Keratinocyte (primary cell): Measurements from ENCODE around the gene SLC6A9. TPM values are rescaled to one million over a fixed set of nuclear protein-coding genes. Genes with fewer than 3 reads are reported as not detected.

Experiments used
- DNase-seq: peaks from one replicate; pipeline ENCODE4 v3.0.0-alpha.2; 2011; ENCODE audit warnings: low read depth, missing footprints, low spot score
- FAIRE-seq: peaks from 2 replicates; lab custom pipeline; 2011; peaks lifted over from hg19 to GRCh38; lab: Jason Lieb, UNC
- H2AFZ ChIP-seq: 2 replicates; pipeline ENCODE4 v1.6.0; 2012; ENCODE audit warnings: low read length, control low read depth, inconsistent platforms; ENCODE audit not compliant: control insufficient read depth
- H3K27ac ChIP-seq: 2 replicates; pipeline ENCODE4 v1.5.1; 2011; ENCODE audit warnings: low read length; ENCODE audit not compliant: control insufficient read depth, insufficient read depth
- H3K27me3 ChIP-seq: 3 replicates; pipeline ENCODE4 v1.6.0; 2011; ENCODE audit warnings: low read length; ENCODE audit not compliant: control insufficient read depth, insufficient read depth; ENCODE audit errors: extremely low read depth
- H3K36me3 ChIP-seq, 2 experiments: 2 replicates in 1 of 2; 3 replicates in 1 of 2; pipeline ENCODE4 v1.5.1; 2011; ENCODE audit warnings: low read length in 2 of 2, mild to moderate bottlenecking in 1 of 2; ENCODE audit not compliant: control insufficient read depth in 2 of 2, insufficient read depth in 2 of 2; ENCODE audit errors: extremely low read depth in 1 of 2
- H3K4me1 ChIP-seq: 3 replicates; pipeline ENCODE4 v1.5.1; 2011; ENCODE audit warnings: low read length; ENCODE audit not compliant: control insufficient read depth, insufficient read depth; ENCODE audit errors: extremely low read depth
- H3K4me2 ChIP-seq: 3 replicates; pipeline ENCODE4 v1.6.0; 2011; ENCODE audit warnings: low read depth, low read length; ENCODE audit not compliant: control insufficient read depth, insufficient read depth; ENCODE audit errors: extremely low read depth
- H3K4me3 ChIP-seq, 3 experiments: fragments of 200-600 bp in 1 of 3; sonication (generic) in 1 of 3; 2 replicates in 2 of 3; 3 replicates in 1 of 3; pipeline ENCODE4 v1.5.1; 2011 to 2016; ENCODE audit warnings: low read length in 3 of 3, mild to moderate bottlenecking in 3 of 3, control low read depth in 2 of 3, inconsistent platforms in 1 of 3, low read depth in 1 of 3, mixed read lengths in 1 of 3, mixed run types in 1 of 3, moderate library complexity in 1 of 3; ENCODE audit not compliant: control insufficient read depth in 2 of 3, insufficient read depth in 2 of 3; ENCODE audit errors: extremely low read depth in 1 of 3
- H3K79me2 ChIP-seq: 2 replicates; pipeline ENCODE4 v1.6.0; 2012; ENCODE audit warnings: low read length; ENCODE audit not compliant: control insufficient read depth, insufficient read depth
- H3K9ac ChIP-seq: 3 replicates; pipeline ENCODE4 v1.6.0; 2011; ENCODE audit warnings: low read length; ENCODE audit not compliant: control insufficient read depth, insufficient read depth; ENCODE audit errors: extremely low read depth
- H3K9me1 ChIP-seq: 3 replicates; pipeline ENCODE4 v1.6.0; 2011; ENCODE audit warnings: low read length; ENCODE audit not compliant: control insufficient read depth, insufficient read depth; ENCODE audit errors: extremely low read depth
- H3K9me3 ChIP-seq: 2 replicates; pipeline ENCODE4 v1.5.1; 2012; ENCODE audit warnings: low read depth, low read length; ENCODE audit not compliant: control insufficient read depth
- H4K20me1 ChIP-seq: 3 replicates; pipeline ENCODE4 v1.6.0; 2011; ENCODE audit warnings: low read length; ENCODE audit not compliant: control insufficient read depth, insufficient read depth; ENCODE audit errors: extremely low read depth
- CTCF ChIP-seq, 3 experiments: IDR thresholded peaks in 1 of 3; conservative IDR thresholded peaks in 1 of 3; optimal IDR thresholded peaks in 1 of 3; 2 replicates in 2 of 3; 3 replicates in 1 of 3; pipeline versions ENCODE3 to v1.5.1; 2011; ENCODE audit warnings: low read length in 3 of 3, mild to moderate bottlenecking in 3 of 3, moderate library complexity in 2 of 3, control low read depth in 1 of 3, inconsistent platforms in 1 of 3; ENCODE audit not compliant: insufficient read depth in 2 of 3; ENCODE audit errors: extremely low read depth in 1 of 3
- EZH2 ChIP-seq: IDR thresholded peaks from one replicate; pipeline ENCODE4 v1.6.1; 2012; ENCODE audit warnings: inconsistent platforms, mild to moderate bottlenecking, low read length, moderate library complexity
- dilution Hi-C: fragments of 300-500 bp; cut with MboI; formaldehyde crosslinking; loops from one replicate; pipeline ENCODE4 v1.7.0; 2020; ENCODE audit warnings: low sequenced_read_pairs; ENCODE audit not compliant: extremely low pct_ligation_motif_present
- polyA plus RNA-seq, 5 experiments: library from polyadenylated mRNA; depleted of rRNA in 3 of 5; stranded (reverse) in 3 of 5; stranded (forward) in 1 of 5; unstranded in 1 of 5; fragments of >200 nt; gene quantifications; 1 replicate in 1 of 5; 2 replicates in 3 of 5; 3 replicates in 1 of 5; pipeline versions ENCODE4 v1.2.1 to v1.2.3, GENCODE V29; 2011 to 2012; ENCODE audit warnings: missing spikeins in 2 of 5, low read depth in 1 of 5, low replicate concordance in 1 of 5

SLC6A9 gene
- polyA plus RNA-seq, 1 donor (not counting 4 experiments of a cell fraction or from before 2014, with no cell fraction given): 5.3 TPM

DNA sequence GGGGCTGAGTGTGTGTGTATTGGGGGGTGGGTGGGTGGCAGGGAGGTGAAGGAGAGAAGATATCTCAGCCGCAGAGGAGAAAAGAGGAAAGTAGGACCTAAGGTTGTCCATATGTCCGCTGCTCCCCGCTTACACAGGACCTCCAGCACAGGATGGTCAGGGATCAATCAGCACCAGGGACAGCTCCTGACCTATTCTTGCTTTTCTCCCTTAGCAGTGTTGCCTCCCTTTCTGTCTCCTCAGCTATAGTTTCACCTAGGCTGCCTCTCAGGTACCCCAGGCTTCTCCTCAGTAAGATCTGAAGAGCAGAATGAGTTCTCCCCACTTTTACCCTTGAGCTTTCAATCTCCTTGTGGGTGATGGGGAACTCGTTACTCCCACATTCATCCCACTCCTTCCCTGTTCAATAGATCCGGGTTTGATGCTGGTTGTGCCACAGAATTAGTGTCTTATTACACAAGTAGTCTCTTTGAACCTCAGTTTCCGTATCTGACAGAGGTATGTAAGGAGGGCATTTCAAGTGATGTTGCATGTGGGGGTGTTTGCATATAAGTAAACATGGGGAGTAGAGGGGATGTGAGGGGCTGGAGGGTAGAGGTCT, 62.8 kb downstream of the SLC6A9 start:
- no peak for FAIRE-seq
- peaks cover 27 to 30% of the 10 kb centered on the region in 2 experiments for H3K36me3 ChIP-seq
- dilution Hi-C loops: no loop called here

GRCh38 chr1:43965316-43965715, 65.9 kb downstream of the SLC6A9 start:
- peaks cover 4% of the 10 kb centered on the region for H3K79me2 ChIP-seq
- no peak overlapping the region for H3K27ac ChIP-seq
- FAIRE-seq: no peak
- H3K4me2 ChIP-seq: no peak overlapping the region
- TF ChIP-seq EZH2: no peak
- no peak for TF ChIP-seq CTCF (optimal IDR thresholded peaks at IDR 0.05 in 1 of 3, IDR thresholded peaks at IDR 0.05 in 1 of 3, conservative IDR thresholded peaks at IDR 0.05 in 1 of 3; ENCODE audit: extremely low read depth in 1 of 3, insufficient read depth in 2 of 3, low read length in 3 of 3)
- dilution Hi-C loops: no loop called here
- H3K9me1 ChIP-seq: no peaks in the 10 kb centered on the region
- H3K27me3 ChIP-seq: no peaks in the 10 kb centered on the region
- DNase-seq: no peak
- no peaks in the 10 kb centered on the region for H3K9me3 ChIP-seq
- no peak overlapping the region for H3K4me3 ChIP-seq
- peaks cover 24 to 34% of the 10 kb centered on the region in 2 experiments for H3K36me3 ChIP-seq
- H3K4me1 ChIP-seq: peaks cover under 1% of the 10 kb centered on the region
- H4K20me1 ChIP-seq: no peaks in the 10 kb centered on the region
- H2AFZ ChIP-seq: no peak overlapping the region
- H3K9ac ChIP-seq: no peak overlapping the region

More for the DNA sequence above, 62.8 kb downstream of the SLC6A9 start:
- no peaks in the 10 kb centered on the region for H3K9me3 ChIP-seq
- peaks cover 11% of the 10 kb centered on the region for H3K4me1 ChIP-seq
- H3K27me3 ChIP-seq: no peaks in the 10 kb centered on the region
- no peak overlapping the region for H3K4me3 ChIP-seq
- H3K9ac ChIP-seq: no peak overlapping the region
- DNase-seq: no peak
- no peak for TF ChIP-seq EZH2
- peaks cover 5% of the 10 kb centered on the region for H3K9me1 ChIP-seq
- no peak overlapping the region for H3K4me2 ChIP-seq
- no peak overlapping the region for H3K27ac ChIP-seq
- no peak overlapping the region for H2AFZ ChIP-seq
- no peaks in the 10 kb centered on the region for H4K20me1 ChIP-seq
- H3K79me2 ChIP-seq: peaks cover 17% of the 10 kb centered on the region

- dilution Hi-C loops: no loop called here
- FAIRE-seq: no peak
Observed at GRCh38 chr1:43963890-43964289, 67.4 kb downstream of the SLC6A9 start.

More at GRCh38 chr1:43963890-43964289, 67.4 kb downstream of the SLC6A9 start:
- H3K79me2 ChIP-seq: no peaks in the 10 kb centered on the region
- H3K9me3 ChIP-seq: no peaks in the 10 kb centered on the region
- TF ChIP-seq CTCF (optimal IDR thresholded peaks at IDR 0.05 in 1 of 3, IDR thresholded peaks at IDR 0.05 in 1 of 3, conservative IDR thresholded peaks at IDR 0.05 in 1 of 3; ENCODE audit: extremely low read depth in 1 of 3, insufficient read depth in 2 of 3, low read length in 3 of 3): no peak
- TF ChIP-seq EZH2: no peak
- H3K4me1 ChIP-seq: no peaks in the 10 kb centered on the region
- no peak overlapping the region for H3K9ac ChIP-seq
- no peak overlapping the region for H2AFZ ChIP-seq
- H3K27me3 ChIP-seq: no peaks in the 10 kb centered on the region
- no peak overlapping the region for H3K4me2 ChIP-seq
- H3K9me1 ChIP-seq: no peaks in the 10 kb centered on the region
- H3K4me3 ChIP-seq: no peak overlapping the region
- H3K36me3 ChIP-seq: peaks cover 36 to 41% of the 10 kb centered on the region in 2 experiments
- H3K27ac ChIP-seq: no peak overlapping the region
- no peaks in the 10 kb centered on the region for H4K20me1 ChIP-seq
- DNase-seq: no peak
